ENCODE measurements around the gene RAB6B. TPM values are rescaled to one million over a fixed set of nuclear protein-coding genes. Genes with fewer than 3 reads are reported as not detected.

RAB6B gene
- total RNA-seq, 1 experiment from 2014 or later: 0.86 TPM

- intact Hi-C loops (cut with micrococcal nuclease; ENCODE audit: unreplicated experiment): no loop called here
- Histone ChIP-seq H3K36me3 (ENCODE audit: insufficient read depth, low read length, poor library complexity, severe bottlenecking) (no peaks in the 10 kb centered on the region), H3K4me3 (ENCODE audit: low read depth, low read length, poor library complexity, severe bottlenecking) (no peak overlapping the region), H3K27ac (ENCODE audit: low read depth, low read length, poor library complexity, severe bottlenecking) (no peak overlapping the region), H3K9me3 (ENCODE audit: low read depth, low read length, poor library complexity, severe bottlenecking) (no peaks in the 10 kb centered on the region), H3K4me1 (ENCODE audit: insufficient read depth, low read length, poor library complexity, severe bottlenecking) (no peaks in the 10 kb centered on the region), H3K27me3 (replicated peaks; ENCODE audit: insufficient read depth, low read depth, low read length, poor library complexity) (no peaks in the 10 kb centered on the region)
- BruUV-seq (replicated peaks): no TSS peak
- no peak for DNase-seq (ENCODE audit: low spot score)
- POLR2A ChIA-PET (ENCODE audit: low non-redundant PET): no interaction called here
- CTCF ChIA-PET: no interaction called here
- TF ChIP-seq, protein P1, sequence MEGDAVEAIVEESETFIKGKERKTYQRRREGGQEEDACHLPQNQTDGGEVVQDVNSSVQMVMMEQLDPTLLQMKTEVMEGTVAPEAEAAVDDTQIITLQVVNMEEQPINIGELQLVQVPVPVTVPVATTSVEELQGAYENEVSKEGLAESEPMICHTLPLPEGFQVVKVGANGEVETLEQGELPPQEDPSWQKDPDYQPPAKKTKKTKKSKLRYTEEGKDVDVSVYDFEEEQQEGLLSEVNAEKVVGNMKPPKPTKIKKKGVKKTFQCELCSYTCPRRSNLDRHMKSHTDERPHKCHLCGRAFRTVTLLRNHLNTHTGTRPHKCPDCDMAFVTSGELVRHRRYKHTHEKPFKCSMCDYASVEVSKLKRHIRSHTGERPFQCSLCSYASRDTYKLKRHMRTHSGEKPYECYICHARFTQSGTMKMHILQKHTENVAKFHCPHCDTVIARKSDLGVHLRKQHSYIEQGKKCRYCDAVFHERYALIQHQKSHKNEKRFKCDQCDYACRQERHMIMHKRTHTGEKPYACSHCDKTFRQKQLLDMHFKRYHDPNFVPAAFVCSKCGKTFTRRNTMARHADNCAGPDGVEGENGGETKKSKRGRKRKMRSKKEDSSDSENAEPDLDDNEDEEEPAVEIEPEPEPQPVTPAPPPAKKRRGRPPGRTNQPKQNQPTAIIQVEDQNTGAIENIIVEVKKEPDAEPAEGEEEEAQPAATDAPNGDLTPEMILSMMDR (conservative IDR thresholded peaks at IDR 0.05; ENCODE audit: low read depth, low read length): no peak
- no peak for TF ChIP-seq EZH2 (IDR thresholded peaks at IDR 0.05; ENCODE audit: borderline replicate concordance, low read depth, low read length, poor library complexity, severe bottlenecking)
These were observed 54.5 kb downstream of the RAB6B start for GRCh38 chr3:133841196-133841595.

GRCh38 chr3:133840767-133841166 is 54.9 kb downstream of the RAB6B start:
- Histone ChIP-seq H3K4me1 (ENCODE audit: insufficient read depth, low read length, poor library complexity, severe bottlenecking) (no peaks in the 10 kb centered on the region), H3K36me3 (ENCODE audit: insufficient read depth, low read length, poor library complexity, severe bottlenecking) (no peaks in the 10 kb centered on the region), H3K9me3 (ENCODE audit: low read depth, low read length, poor library complexity, severe bottlenecking) (no peaks in the 10 kb centered on the region), H3K27me3 (replicated peaks; ENCODE audit: insufficient read depth, low read depth, low read length, poor library complexity) (no peaks in the 10 kb centered on the region), H3K27ac (ENCODE audit: low read depth, low read length, poor library complexity, severe bottlenecking) (no peak overlapping the region), H3K4me3 (ENCODE audit: low read depth, low read length, poor library complexity, severe bottlenecking) (no peak overlapping the region)
- DNase-seq (ENCODE audit: low spot score): no peak
- CTCF ChIA-PET: no interaction called here
- BruUV-seq (replicated peaks): no TSS peak
- intact Hi-C loops (cut with micrococcal nuclease; ENCODE audit: unreplicated experiment): no loop called here
- POLR2A ChIA-PET (ENCODE audit: low non-redundant PET): no interaction called here
- TF ChIP-seq, protein P1 (conservative IDR thresholded peaks at IDR 0.05; ENCODE audit: low read depth, low read length): no peak
- TF ChIP-seq EZH2 (IDR thresholded peaks at IDR 0.05; ENCODE audit: borderline replicate concordance, low read depth, low read length, poor library complexity, severe bottlenecking): no peak

DNA sequence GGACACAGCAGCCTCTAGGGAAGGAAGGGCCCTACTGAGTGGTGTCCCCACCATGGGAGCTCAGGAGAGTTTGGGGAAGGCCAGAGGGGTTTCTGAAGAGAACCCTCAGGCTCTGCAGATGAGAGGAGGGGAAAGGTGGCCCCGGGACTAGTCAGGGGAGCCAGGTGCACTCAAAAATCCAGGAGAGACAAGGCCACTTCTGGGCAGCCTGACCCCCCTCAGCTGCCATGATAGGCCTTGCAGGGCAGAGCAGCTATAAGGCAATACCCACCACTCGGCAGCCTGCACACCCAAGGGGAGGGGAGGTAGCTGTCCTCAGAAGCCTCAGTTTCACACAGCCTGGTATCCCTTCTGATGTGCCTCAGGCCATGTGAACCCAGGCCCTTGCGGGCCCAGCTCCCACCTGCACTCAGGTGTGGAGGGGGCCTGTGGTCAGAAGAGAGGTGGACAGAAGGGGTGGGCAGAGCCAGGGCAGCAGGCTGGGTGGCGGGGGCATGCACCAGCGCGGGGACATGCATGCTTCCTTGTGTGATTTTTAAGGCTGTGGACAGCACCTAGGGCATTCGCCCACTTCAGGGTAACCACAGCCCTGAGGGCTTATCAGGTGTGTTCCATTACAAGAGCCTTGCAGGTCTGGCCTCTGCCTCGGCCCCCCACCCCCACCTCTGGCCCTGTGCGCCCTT is 55.5 kb downstream of the RAB6B start:
- H3K9me3 ChIP-seq (ENCODE audit: low read depth, low read length, poor library complexity, severe bottlenecking): no peaks in the 10 kb centered on the region
- DNase-seq (ENCODE audit: low spot score): no peak
- intact Hi-C loops (cut with micrococcal nuclease; ENCODE audit: unreplicated experiment): no loop called here
- no TSS peak for BruUV-seq (replicated peaks)
- CTCF ChIA-PET: no interaction called here
- H3K27ac ChIP-seq (ENCODE audit: low read depth, low read length, poor library complexity, severe bottlenecking): no peak overlapping the region
- no peaks in the 10 kb centered on the region for H3K27me3 ChIP-seq (replicated peaks; ENCODE audit: insufficient read depth, low read depth, low read length, poor library complexity)
- no peaks in the 10 kb centered on the region for H3K36me3 ChIP-seq (ENCODE audit: insufficient read depth, low read length, poor library complexity, severe bottlenecking)
- H3K4me1 ChIP-seq (ENCODE audit: insufficient read depth, low read length, poor library complexity, severe bottlenecking): no peaks in the 10 kb centered on the region
- TF ChIP-seq, protein P1 (conservative IDR thresholded peaks at IDR 0.05; ENCODE audit: low read depth, low read length): no peak
- no peak for TF ChIP-seq EZH2 (IDR thresholded peaks at IDR 0.05; ENCODE audit: borderline replicate concordance, low read depth, low read length, poor library complexity, severe bottlenecking)
- POLR2A ChIA-PET (ENCODE audit: low non-redundant PET): no interaction called here
- H3K4me3 ChIP-seq (ENCODE audit: low read depth, low read length, poor library complexity, severe bottlenecking): no peak overlapping the region
